ENCODE measurements around the gene MYO9B. TPM values are rescaled to one million over a fixed set of nuclear protein-coding genes. Genes with fewer than 3 reads are reported as not detected.

Gene MYO9B
- total RNA-seq, 1 experiment from 2014 or later, result 68.3 TPM

DNA sequence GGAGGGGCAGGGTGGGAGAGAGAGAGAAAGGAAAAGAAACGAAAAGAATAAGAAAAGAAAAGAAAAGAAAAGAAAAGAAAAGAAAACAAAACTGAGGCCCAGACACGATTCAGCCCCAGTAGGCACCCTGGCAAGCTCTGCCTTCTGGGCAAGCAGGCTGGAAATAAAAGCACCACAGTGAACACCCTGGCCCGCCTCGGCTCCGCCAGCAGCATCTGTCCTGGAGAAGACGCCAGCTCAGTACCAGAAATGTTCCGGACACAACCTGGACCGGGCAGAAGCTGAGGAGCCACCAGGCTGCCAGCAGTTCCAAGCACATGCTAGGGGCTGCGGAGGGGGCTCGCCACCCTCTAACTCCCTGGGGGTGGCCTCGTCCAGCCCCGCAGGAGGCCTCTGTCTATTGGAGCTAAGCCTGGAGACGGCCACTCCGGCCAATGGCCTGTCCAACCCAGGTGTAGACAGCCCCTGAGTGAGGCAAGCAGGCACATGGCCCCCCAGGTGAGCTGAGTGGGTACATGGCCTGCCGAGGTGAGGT lies 37.5 kb upstream of the MYO9B start:
- H3K9me3 ChIP-seq (ENCODE audit: low read length), result no peaks in the 10 kb centered on the region
- no peak for DNase-seq
- intact Hi-C loops (cut with micrococcal nuclease), result no loop called here
- no peaks in the 10 kb centered on the region for H4K20me1 ChIP-seq (ENCODE audit: low read length)
- no peak overlapping the region for H3K9ac ChIP-seq (ENCODE audit: low read length)
- H3K4me1 ChIP-seq (ENCODE audit: insufficient read depth, low read length), result no peaks in the 10 kb centered on the region
- ATAC-seq, result no peak
- TF ChIP-seq EZH2 (IDR thresholded peaks at IDR 0.05; ENCODE audit: low read length, unreplicated experiment) (no peak), EZH2phosphoT487 (IDR thresholded peaks at IDR 0.05; ENCODE audit: borderline replicate concordance, low read length) (no peak)
- TF ChIP-seq, protein P1, sequence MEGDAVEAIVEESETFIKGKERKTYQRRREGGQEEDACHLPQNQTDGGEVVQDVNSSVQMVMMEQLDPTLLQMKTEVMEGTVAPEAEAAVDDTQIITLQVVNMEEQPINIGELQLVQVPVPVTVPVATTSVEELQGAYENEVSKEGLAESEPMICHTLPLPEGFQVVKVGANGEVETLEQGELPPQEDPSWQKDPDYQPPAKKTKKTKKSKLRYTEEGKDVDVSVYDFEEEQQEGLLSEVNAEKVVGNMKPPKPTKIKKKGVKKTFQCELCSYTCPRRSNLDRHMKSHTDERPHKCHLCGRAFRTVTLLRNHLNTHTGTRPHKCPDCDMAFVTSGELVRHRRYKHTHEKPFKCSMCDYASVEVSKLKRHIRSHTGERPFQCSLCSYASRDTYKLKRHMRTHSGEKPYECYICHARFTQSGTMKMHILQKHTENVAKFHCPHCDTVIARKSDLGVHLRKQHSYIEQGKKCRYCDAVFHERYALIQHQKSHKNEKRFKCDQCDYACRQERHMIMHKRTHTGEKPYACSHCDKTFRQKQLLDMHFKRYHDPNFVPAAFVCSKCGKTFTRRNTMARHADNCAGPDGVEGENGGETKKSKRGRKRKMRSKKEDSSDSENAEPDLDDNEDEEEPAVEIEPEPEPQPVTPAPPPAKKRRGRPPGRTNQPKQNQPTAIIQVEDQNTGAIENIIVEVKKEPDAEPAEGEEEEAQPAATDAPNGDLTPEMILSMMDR (conservative IDR thresholded peaks at IDR 0.05; ENCODE audit: low read depth, low read length), result no peak
- H3F3A ChIP-seq (ENCODE audit: low read length, unreplicated experiment), result no peaks in the 10 kb centered on the region
- H3K4me3 ChIP-seq (ENCODE audit: low read length), result no peak overlapping the region
- no peaks in the 10 kb centered on the region for H3K27me3 ChIP-seq (ENCODE audit: low read length)
- no TSS peak for BruUV-seq (replicated peaks)
- no peaks in the 10 kb centered on the region for H3K9me2 ChIP-seq (replicated peaks; ENCODE audit: low read length)
- no peaks in the 10 kb centered on the region for H3K36me3 ChIP-seq (ENCODE audit: low read depth, low read length)
- no peak overlapping the region for H3K4me2 ChIP-seq (ENCODE audit: low read length)
- H3K79me2 ChIP-seq (ENCODE audit: low read length), result no peaks in the 10 kb centered on the region
- CTCF ChIA-PET, result no interaction called here
- no peak overlapping the region for H2AFZ ChIP-seq (ENCODE audit: low read length)
- POLR2A ChIA-PET (ENCODE audit: unreplicated experiment), result no interaction called here
- no peak overlapping the region for H3K27ac ChIP-seq (ENCODE audit: low read length)

DNA sequence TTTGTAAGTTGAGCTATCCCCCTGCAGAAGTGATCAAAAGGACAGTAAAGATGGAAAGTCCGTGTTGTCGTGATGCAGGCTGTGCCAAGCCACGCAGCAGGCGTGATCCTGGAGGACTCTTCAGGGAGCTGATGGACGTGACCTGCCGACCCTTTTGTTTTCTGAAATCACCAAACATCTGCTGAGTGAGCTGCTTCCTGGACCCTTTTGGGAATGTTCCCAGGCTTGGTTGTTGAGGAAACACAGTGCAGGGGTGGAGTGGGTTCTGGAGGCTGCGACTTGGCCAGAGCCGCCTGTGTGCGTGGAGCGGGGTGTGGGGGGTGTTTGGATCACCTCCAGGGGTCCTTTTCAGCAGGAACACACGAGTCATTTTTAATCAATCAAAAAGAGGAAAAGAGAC lies 33.6 kb upstream of the MYO9B start:
- no peak for ATAC-seq
- POLR2A ChIA-PET (ENCODE audit: unreplicated experiment), result no interaction called here
- no peaks in the 10 kb centered on the region for H3K4me1 ChIP-seq (ENCODE audit: insufficient read depth, low read length)

DNA sequence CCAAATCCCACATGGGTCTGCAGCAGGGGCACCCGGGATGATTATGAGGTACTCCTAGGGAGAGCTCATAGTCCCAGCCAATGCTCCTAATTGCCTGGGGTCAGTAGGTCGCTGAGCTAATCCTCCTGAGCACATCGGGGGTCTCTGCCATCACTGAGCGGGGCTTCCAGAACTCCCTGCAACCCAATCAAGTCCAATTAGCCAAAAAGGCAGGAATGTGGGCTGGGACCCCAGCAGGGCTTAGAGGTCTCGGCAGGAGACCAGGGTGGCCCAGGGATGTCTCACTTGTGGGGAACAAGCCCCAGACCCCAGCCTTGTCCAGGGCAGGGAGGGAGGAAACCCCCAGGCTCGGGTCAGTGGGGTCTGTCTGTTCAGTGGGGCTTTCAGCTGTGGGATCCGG lies 31.8 kb upstream of the MYO9B start:
- no peak for ATAC-seq
- Histone ChIP-seq H2AFZ (ENCODE audit: low read length) (no peak overlapping the region), H3K4me2 (ENCODE audit: low read length) (no peak overlapping the region), H3K36me3 (ENCODE audit: low read depth, low read length) (no peaks in the 10 kb centered on the region; the same call in 1 of the 2 replicates), H3K9ac (ENCODE audit: low read length) (no peak overlapping the region), H3K27me3 (ENCODE audit: low read length) (no peaks in the 10 kb centered on the region), H3F3A (ENCODE audit: low read length, unreplicated experiment) (no peaks in the 10 kb centered on the region), H4K20me1 (ENCODE audit: low read length) (no peaks in the 10 kb centered on the region), H3K4me1 (ENCODE audit: insufficient read depth, low read length) (no peaks in the 10 kb centered on the region), H3K79me2 (ENCODE audit: low read length) (no peaks in the 10 kb centered on the region), H3K9me2 (replicated peaks; ENCODE audit: low read length) (no peaks in the 10 kb centered on the region), H3K4me3 (ENCODE audit: low read length) (no peak overlapping the region), H3K27ac (ENCODE audit: low read length) (no peak overlapping the region), H3K9me3 (ENCODE audit: low read length) (no peaks in the 10 kb centered on the region)
- BruUV-seq (replicated peaks), result no TSS peak
- intact Hi-C loops (cut with micrococcal nuclease), result no loop called here
- CTCF ChIA-PET, result no interaction called here
- TF ChIP-seq, protein P1 (conservative IDR thresholded peaks at IDR 0.05; ENCODE audit: low read depth, low read length), result no peak
- TF ChIP-seq EZH2 (IDR thresholded peaks at IDR 0.05; ENCODE audit: low read length, unreplicated experiment), result no peak
- no peak for TF ChIP-seq EZH2phosphoT487 (IDR thresholded peaks at IDR 0.05; ENCODE audit: borderline replicate concordance, low read length)
- no peak for DNase-seq
- POLR2A ChIA-PET (ENCODE audit: unreplicated experiment), result no interaction called here

More for the DNA sequence above, 33.6 kb upstream of the MYO9B start:
- Histone ChIP-seq H3K4me3 (ENCODE audit: low read length) (no peak overlapping the region), H3K4me2 (ENCODE audit: low read length) (no peak overlapping the region), H3K79me2 (ENCODE audit: low read length) (no peaks in the 10 kb centered on the region), H2AFZ (ENCODE audit: low read length) (no peak overlapping the region), H3F3A (ENCODE audit: low read length, unreplicated experiment) (no peaks in the 10 kb centered on the region), H3K27ac (ENCODE audit: low read length) (no peak overlapping the region), H4K20me1 (ENCODE audit: low read length) (no peaks in the 10 kb centered on the region), H3K27me3 (ENCODE audit: low read length) (no peaks in the 10 kb centered on the region), H3K36me3 (ENCODE audit: low read depth, low read length) (no peaks in the 10 kb centered on the region), H3K9me2 (replicated peaks; ENCODE audit: low read length) (no peaks in the 10 kb centered on the region), H3K9ac (ENCODE audit: low read length) (no peak overlapping the region), H3K9me3 (ENCODE audit: low read length) (no peaks in the 10 kb centered on the region)
- CTCF ChIA-PET, result no interaction called here
- DNase-seq, result no peak
- BruUV-seq (replicated peaks), result no TSS peak
- TF ChIP-seq, protein P1 (conservative IDR thresholded peaks at IDR 0.05; ENCODE audit: low read depth, low read length), result no peak
- TF ChIP-seq EZH2 (IDR thresholded peaks at IDR 0.05; ENCODE audit: low read length, unreplicated experiment) (no peak), EZH2phosphoT487 (IDR thresholded peaks at IDR 0.05; ENCODE audit: borderline replicate concordance, low read length) (no peak)
- intact Hi-C loops (cut with micrococcal nuclease), result no loop called here
